GM23338 (cell line): Measurements from ENCODE around the gene JUP.

Source experiments
- EZH2 ChIP-seq: fragments of 200-600 bp; sonication (generic); IDR thresholded peaks from one replicate; pipeline ENCODE4 v1.8.0; 2017; ENCODE audit warnings: antibody characterized with exemption, mild to moderate bottlenecking, low read depth; ENCODE audit not compliant: unreplicated experiment
- EZH2phosphoT487 ChIP-seq: fragments of 200-600 bp; sonication (generic); IDR thresholded peaks from one replicate; pipeline ENCODE4 v1.8.1; 2018; ENCODE audit warnings: antibody characterized with exemption; ENCODE audit not compliant: unreplicated experiment
- JUNB ChIP-seq: IDR thresholded peaks from one replicate; pipeline ENCODE4 v1.6.1; 2016; ENCODE audit warnings: antibody characterized with exemption; ENCODE audit not compliant: unreplicated experiment
- NANOG ChIP-seq: IDR thresholded peaks from 2 replicates; pipeline ENCODE4 v1.6.1; 2016; ENCODE audit warnings: antibody characterized with exemption, borderline replicate concordance
- POLR2AphosphoS5 ChIP-seq: IDR thresholded peaks from 2 replicates; pipeline ENCODE4 v1.6.1; 2016; ENCODE audit warnings: antibody characterized with exemption, low read depth
- STAT1 ChIP-seq: IDR thresholded peaks from one replicate; pipeline ENCODE4 v1.6.1; 2016; ENCODE audit warnings: antibody characterized with exemption; ENCODE audit not compliant: unreplicated experiment
- ZNF114 ChIP-seq: fragments of 250-450 bp; sonication (Bioruptor Pico); IDR thresholded peaks from 2 replicates; pipeline ENCODE4 v1.5.0; 2020; ENCODE audit warnings: mild to moderate bottlenecking, moderate library complexity
- TF ChIP-seq, protein P1 (sequence below), 2 experiments: fragments of 200-600 bp in 1 of 2; sonication (generic) in 1 of 2; conservative IDR thresholded peaks; 2 replicates each; pipeline versions ENCODE4 v1.5.1 to v1.6.1; 2016 to 2017; ENCODE audit warnings: antibody characterized with exemption in 2 of 2, low read depth in 2 of 2, mild to moderate bottlenecking in 2 of 2, moderate library complexity in 1 of 2
- TF ChIP-seq, protein P2 (sequence below): IDR thresholded peaks from one replicate; pipeline ENCODE4 v1.6.1; 2018; ENCODE audit warnings: antibody characterized with exemption; ENCODE audit not compliant: unreplicated experiment
- TF ChIP-seq, protein P3 (sequence below): fragments of 250-450 bp; sonication (Bioruptor Pico); IDR thresholded peaks from 2 replicates; pipeline ENCODE4 v1.5.0; 2020; ENCODE audit warnings: mild to moderate bottlenecking, moderate library complexity

DNA sequence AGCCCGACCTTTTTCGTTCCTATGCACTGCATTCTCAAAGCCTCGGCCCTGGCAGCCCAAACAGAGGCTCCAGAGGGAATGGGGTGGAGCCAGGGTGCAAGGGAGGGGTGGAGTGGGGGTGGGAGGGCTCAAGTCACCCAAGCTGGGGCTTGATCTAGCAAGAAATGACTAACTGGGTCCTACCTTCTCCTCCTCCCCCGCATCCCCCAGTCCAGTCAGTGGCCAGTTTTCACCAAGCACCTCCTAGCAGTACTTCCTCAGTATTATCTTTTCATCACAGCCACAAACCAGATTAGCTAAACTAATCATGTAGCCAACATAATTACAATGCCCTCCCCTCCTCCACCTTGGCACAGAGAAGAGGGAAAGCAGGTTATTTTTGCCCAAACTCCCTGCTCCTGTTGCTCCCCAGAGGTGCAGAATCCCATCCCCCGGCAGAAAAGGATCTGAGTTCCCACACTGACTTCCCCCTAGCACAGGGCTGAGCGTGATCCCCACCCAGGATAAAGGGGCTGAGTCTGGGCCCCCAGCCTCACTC, 2.2 kb downstream of the JUP start:
- TF ChIP-seq, protein P1, sequence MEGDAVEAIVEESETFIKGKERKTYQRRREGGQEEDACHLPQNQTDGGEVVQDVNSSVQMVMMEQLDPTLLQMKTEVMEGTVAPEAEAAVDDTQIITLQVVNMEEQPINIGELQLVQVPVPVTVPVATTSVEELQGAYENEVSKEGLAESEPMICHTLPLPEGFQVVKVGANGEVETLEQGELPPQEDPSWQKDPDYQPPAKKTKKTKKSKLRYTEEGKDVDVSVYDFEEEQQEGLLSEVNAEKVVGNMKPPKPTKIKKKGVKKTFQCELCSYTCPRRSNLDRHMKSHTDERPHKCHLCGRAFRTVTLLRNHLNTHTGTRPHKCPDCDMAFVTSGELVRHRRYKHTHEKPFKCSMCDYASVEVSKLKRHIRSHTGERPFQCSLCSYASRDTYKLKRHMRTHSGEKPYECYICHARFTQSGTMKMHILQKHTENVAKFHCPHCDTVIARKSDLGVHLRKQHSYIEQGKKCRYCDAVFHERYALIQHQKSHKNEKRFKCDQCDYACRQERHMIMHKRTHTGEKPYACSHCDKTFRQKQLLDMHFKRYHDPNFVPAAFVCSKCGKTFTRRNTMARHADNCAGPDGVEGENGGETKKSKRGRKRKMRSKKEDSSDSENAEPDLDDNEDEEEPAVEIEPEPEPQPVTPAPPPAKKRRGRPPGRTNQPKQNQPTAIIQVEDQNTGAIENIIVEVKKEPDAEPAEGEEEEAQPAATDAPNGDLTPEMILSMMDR (conservative IDR thresholded peaks at IDR 0.05; ENCODE audit: low read depth in 2 of 2), result no peak
- TF ChIP-seq EZH2, result no peak
- TF ChIP-seq POLR2AphosphoS5, result no peak
- TF ChIP-seq, protein P2, sequence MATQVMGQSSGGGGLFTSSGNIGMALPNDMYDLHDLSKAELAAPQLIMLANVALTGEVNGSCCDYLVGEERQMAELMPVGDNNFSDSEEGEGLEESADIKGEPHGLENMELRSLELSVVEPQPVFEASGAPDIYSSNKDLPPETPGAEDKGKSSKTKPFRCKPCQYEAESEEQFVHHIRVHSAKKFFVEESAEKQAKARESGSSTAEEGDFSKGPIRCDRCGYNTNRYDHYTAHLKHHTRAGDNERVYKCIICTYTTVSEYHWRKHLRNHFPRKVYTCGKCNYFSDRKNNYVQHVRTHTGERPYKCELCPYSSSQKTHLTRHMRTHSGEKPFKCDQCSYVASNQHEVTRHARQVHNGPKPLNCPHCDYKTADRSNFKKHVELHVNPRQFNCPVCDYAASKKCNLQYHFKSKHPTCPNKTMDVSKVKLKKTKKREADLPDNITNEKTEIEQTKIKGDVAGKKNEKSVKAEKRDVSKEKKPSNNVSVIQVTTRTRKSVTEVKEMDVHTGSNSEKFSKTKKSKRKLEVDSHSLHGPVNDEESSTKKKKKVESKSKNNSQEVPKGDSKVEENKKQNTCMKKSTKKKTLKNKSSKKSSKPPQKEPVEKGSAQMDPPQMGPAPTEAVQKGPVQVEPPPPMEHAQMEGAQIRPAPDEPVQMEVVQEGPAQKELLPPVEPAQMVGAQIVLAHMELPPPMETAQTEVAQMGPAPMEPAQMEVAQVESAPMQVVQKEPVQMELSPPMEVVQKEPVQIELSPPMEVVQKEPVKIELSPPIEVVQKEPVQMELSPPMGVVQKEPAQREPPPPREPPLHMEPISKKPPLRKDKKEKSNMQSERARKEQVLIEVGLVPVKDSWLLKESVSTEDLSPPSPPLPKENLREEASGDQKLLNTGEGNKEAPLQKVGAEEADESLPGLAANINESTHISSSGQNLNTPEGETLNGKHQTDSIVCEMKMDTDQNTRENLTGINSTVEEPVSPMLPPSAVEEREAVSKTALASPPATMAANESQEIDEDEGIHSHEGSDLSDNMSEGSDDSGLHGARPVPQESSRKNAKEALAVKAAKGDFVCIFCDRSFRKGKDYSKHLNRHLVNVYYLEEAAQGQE, result no peak
- TF ChIP-seq STAT1, result no peak
- no peak for TF ChIP-seq EZH2phosphoT487
- TF ChIP-seq, protein P3, sequence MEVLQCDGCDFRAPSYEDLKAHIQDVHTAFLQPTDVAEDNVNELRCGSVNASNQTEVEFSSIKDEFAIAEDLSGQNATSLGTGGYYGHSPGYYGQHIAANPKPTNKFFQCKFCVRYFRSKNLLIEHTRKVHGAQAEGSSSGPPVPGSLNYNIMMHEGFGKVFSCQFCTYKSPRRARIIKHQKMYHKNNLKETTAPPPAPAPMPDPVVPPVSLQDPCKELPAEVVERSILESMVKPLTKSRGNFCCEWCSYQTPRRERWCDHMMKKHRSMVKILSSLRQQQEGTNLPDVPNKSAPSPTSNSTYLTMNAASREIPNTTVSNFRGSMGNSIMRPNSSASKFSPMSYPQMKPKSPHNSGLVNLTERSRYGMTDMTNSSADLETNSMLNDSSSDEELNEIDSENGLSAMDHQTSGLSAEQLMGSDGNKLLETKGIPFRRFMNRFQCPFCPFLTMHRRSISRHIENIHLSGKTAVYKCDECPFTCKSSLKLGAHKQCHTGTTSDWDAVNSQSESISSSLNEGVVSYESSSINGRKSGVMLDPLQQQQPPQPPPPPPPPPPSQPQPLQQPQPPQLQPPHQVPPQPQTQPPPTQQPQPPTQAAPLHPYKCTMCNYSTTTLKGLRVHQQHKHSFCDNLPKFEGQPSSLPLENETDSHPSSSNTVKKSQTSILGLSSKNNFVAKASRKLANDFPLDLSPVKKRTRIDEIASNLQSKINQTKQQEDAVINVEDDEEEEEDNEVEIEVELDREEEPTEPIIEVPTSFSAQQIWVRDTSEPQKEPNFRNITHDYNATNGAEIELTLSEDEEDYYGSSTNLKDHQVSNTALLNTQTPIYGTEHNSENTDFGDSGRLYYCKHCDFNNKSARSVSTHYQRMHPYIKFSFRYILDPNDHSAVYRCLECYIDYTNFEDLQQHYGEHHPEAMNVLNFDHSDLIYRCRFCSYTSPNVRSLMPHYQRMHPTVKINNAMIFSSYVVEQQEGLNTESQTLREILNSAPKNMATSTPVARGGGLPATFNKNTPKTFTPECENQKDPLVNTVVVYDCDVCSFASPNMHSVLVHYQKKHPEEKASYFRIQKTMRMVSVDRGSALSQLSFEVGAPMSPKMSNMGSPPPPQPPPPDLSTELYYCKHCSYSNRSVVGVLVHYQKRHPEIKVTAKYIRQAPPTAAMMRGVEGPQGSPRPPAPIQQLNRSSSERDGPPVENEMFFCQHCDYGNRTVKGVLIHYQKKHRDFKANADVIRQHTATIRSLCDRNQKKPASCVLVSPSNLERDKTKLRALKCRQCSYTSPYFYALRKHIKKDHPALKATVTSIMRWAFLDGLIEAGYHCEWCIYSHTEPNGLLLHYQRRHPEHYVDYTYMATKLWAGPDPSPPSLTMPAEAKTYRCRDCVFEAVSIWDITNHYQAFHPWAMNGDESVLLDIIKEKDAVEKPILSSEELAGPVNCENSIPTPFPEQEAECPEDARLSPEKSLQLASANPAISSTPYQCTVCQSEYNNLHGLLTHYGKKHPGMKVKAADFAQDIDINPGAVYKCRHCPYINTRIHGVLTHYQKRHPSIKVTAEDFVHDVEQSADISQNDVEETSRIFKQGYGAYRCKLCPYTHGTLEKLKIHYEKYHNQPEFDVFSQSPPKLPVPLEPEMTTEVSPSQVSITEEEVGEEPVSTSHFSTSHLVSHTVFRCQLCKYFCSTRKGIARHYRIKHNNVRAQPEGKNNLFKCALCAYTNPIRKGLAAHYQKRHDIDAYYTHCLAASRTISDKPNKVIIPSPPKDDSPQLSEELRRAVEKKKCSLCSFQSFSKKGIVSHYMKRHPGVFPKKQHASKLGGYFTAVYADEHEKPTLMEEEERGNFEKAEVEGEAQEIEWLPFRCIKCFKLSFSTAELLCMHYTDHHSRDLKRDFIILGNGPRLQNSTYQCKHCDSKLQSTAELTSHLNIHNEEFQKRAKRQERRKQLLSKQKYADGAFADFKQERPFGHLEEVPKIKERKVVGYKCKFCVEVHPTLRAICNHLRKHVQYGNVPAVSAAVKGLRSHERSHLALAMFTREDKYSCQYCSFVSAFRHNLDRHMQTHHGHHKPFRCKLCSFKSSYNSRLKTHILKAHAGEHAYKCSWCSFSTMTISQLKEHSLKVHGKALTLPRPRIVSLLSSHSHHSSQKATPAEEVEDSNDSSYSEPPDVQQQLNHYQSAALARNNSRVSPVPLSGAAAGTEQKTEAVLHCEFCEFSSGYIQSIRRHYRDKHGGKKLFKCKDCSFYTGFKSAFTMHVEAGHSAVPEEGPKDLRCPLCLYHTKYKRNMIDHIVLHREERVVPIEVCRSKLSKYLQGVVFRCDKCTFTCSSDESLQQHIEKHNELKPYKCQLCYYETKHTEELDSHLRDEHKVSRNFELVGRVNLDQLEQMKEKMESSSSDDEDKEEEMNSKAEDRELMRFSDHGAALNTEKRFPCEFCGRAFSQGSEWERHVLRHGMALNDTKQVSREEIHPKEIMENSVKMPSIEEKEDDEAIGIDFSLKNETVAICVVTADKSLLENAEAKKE, result no peak
- TF ChIP-seq JUNB, result no peak
- no peak for TF ChIP-seq NANOG
- TF ChIP-seq ZNF114, result no peak
